Measurements from ENCODE around the gene NTRK1.

Gene NTRK1

GRCh38 chr1:156884560-156885184, 24.0 kb downstream of the NTRK1 start:
- H3K4me3 ChIP-seq (ENCODE audit: low read depth, low read length) = no peak overlapping the region
- DNase-seq (ENCODE audit: low read depth) = no peak
- TF ChIP-seq CTCF (IDR thresholded peaks at IDR 0.05; ENCODE audit: low read depth, low read length) (no peak), MYC (IDR thresholded peaks at IDR 0.05; ENCODE audit: low read depth, low read length) (no peak), POLR2A (IDR thresholded peaks at IDR 0.05; ENCODE audit: extremely low read depth, insufficient read length) (no peak), MAX (IDR thresholded peaks at IDR 0.05; ENCODE audit: low read depth, low read length) (no peak)

GRCh38 chr1:156885314-156885713, 24.6 kb downstream of the NTRK1 start:
- H3K4me3 ChIP-seq (ENCODE audit: low read depth, low read length) = no peak overlapping the region
- no peak for DNase-seq (ENCODE audit: low read depth)
- TF ChIP-seq MAX (IDR thresholded peaks at IDR 0.05; ENCODE audit: low read depth, low read length) (no peak), CTCF (IDR thresholded peaks at IDR 0.05; ENCODE audit: low read depth, low read length) (no peak), MYC (IDR thresholded peaks at IDR 0.05; ENCODE audit: low read depth, low read length) (no peak), POLR2A (IDR thresholded peaks at IDR 0.05; ENCODE audit: extremely low read depth, insufficient read length) (no peak)

- no peak overlapping the region for H3K4me3 ChIP-seq (ENCODE audit: low read depth, low read length)
- TF ChIP-seq CTCF (IDR thresholded peaks at IDR 0.05; ENCODE audit: low read depth, low read length) = no peak
- TF ChIP-seq POLR2A (IDR thresholded peaks at IDR 0.05; ENCODE audit: extremely low read depth, insufficient read length) = no peak
- no peak for TF ChIP-seq MAX (IDR thresholded peaks at IDR 0.05; ENCODE audit: low read depth, low read length)
- DNase-seq (ENCODE audit: low read depth) = no peak
Observed at GRCh38 chr1:156885880-156886355, 25.3 kb downstream of the NTRK1 start.

- H3K4me3 ChIP-seq (ENCODE audit: low read depth, low read length) = no peak overlapping the region
- no peak for DNase-seq (ENCODE audit: low read depth)
- TF ChIP-seq MYC (IDR thresholded peaks at IDR 0.05; ENCODE audit: low read depth, low read length) (no peak), POLR2A (IDR thresholded peaks at IDR 0.05; ENCODE audit: extremely low read depth, insufficient read length) (no peak), CTCF (IDR thresholded peaks at IDR 0.05; ENCODE audit: low read depth, low read length) (no peak), MAX (IDR thresholded peaks at IDR 0.05; ENCODE audit: low read depth, low read length) (no peak)
Observed at GRCh38 chr1:156886583-156887281, 26.1 kb downstream of the NTRK1 start.

GRCh38 chr1:156887317-156887716, 26.7 kb downstream of the NTRK1 start:
- no peak overlapping the region for H3K4me3 ChIP-seq (ENCODE audit: low read depth, low read length)
- DNase-seq (ENCODE audit: low read depth) = no peak
- no peak for TF ChIP-seq MAX (IDR thresholded peaks at IDR 0.05; ENCODE audit: low read depth, low read length)
- TF ChIP-seq MYC (IDR thresholded peaks at IDR 0.05; ENCODE audit: low read depth, low read length) = no peak
- no peak for TF ChIP-seq POLR2A (IDR thresholded peaks at IDR 0.05; ENCODE audit: extremely low read depth, insufficient read length)
- TF ChIP-seq CTCF (IDR thresholded peaks at IDR 0.05; ENCODE audit: low read depth, low read length) = no peak
